ENCODE measurements around the gene QSOX2.

QSOX2 gene

GRCh38 chr9:136222166-136222905, 23.3 kb downstream of the QSOX2 start:
- DNase-seq (ENCODE audit: low spot score), result no peak

- no peak for DNase-seq (ENCODE audit: low spot score)
Observed at GRCh38 chr9:136220017-136220729, 25.4 kb downstream of the QSOX2 start.

GRCh38 chr9:136219276-136219675, 26.3 kb downstream of the QSOX2 start:
- no peak for DNase-seq (ENCODE audit: low spot score)

GRCh38 chr9:136218673-136219072, 26.9 kb downstream of the QSOX2 start:
- no peak for DNase-seq (ENCODE audit: low spot score)

- DNase-seq (ENCODE audit: low spot score), result no peak
Observed at GRCh38 chr9:136218271-136218670, 27.3 kb downstream of the QSOX2 start.

GRCh38 chr9:136216541-136217244, 28.9 kb downstream of the QSOX2 start:
- DNase-seq (ENCODE audit: low spot score), result no peak

- no peak for DNase-seq (ENCODE audit: low spot score)
Observed at GRCh38 chr9:136213733-136214132, 31.9 kb downstream of the QSOX2 start.

- no peak for DNase-seq (ENCODE audit: low spot score)
Observed at GRCh38 chr9:136212345-136212950, 33.2 kb downstream of the QSOX2 start.

- DNase-seq (ENCODE audit: low spot score), result no peak
Observed at GRCh38 chr9:136211441-136212344, 33.9 kb downstream of the QSOX2 start.

GRCh38 chr9:136211006-136211405, 34.6 kb downstream of the QSOX2 start:
- no peak for DNase-seq (ENCODE audit: low spot score)

- DNase-seq (ENCODE audit: low spot score), result no peak
Observed at GRCh38 chr9:136210276-136210675, 35.3 kb downstream of the QSOX2 start.

GRCh38 chr9:136209786-136210185, 35.8 kb downstream of the QSOX2 start:
- no peak for DNase-seq (ENCODE audit: low spot score)

GRCh38 chr9:136209232-136209631, 36.4 kb downstream of the QSOX2 start:
- DNase-seq (ENCODE audit: low spot score), result no peak

- no peak for DNase-seq (ENCODE audit: low spot score)
Observed at GRCh38 chr9:136208675-136209074, 36.9 kb downstream of the QSOX2 start.

GRCh38 chr9:136207616-136208015, 38.0 kb downstream of the QSOX2 start:
- no peak for DNase-seq (ENCODE audit: low spot score)

GRCh38 chr9:136206602-136207275, 38.9 kb downstream of the QSOX2 start:
- DNase-seq (ENCODE audit: low spot score), result no peak

GRCh38 chr9:136205707-136205992, 40.0 kb downstream of the QSOX2 start:
- DNase-seq (ENCODE audit: low spot score), result no peak

GRCh38 chr9:136204838-136205706, 40.5 kb downstream of the QSOX2 start, which contains the start of gene LHX3:
Gene LHX3 (minus strand): TSS chr9:136205128. CDS start chr9:136205012, 116 bp downstream.
- DNase-seq (ENCODE audit: low spot score), result peak; percentile 86

GRCh38 chr9:136204145-136204805, 41.3 kb downstream of the QSOX2 start:
- no peak for DNase-seq (ENCODE audit: low spot score)

Data from AG08396 (cell line).